ENCODE data around the gene FAM98B.

Gene FAM98B

GRCh38 chr15:38535491-38536200, 81.7 kb downstream of the FAM98B start (continued):
- TF ChIP-seq ZNF394 (tag by site-specific recombination; IDR thresholded peaks at IDR 0.05; ENCODE audit: borderline replicate concordance), result no peak
- no peak for TF ChIP-seq ZNF768 (tag by site-specific recombination; IDR thresholded peaks at IDR 0.05)
- TF ChIP-seq ZNF239 (tag by site-specific recombination; IDR thresholded peaks at IDR 0.05), result no peak

GRCh38 chr15:38536201-38536676, 82.3 kb downstream of the FAM98B start:
- Histone ChIP-seq H3K9me3 (ENCODE audit: control insufficient read depth, insufficient read depth, low read depth, low read length) (no peaks in the 10 kb centered on the region), H3K4me3 (ENCODE audit: low read depth, low read length) (no peak overlapping the region), H3K36me3 (ENCODE audit: control insufficient read depth in 2 of 2, insufficient read depth in 1 of 2, low read length in 2 of 2) (no peaks in the 10 kb centered on the region), H3K4me1 (ENCODE audit: control insufficient read depth, insufficient read depth, low read length) (peaks cover 8% of the 10 kb centered on the region; the same call in 1 of the 2 replicates), H3K27ac (ENCODE audit: extremely low read depth, low read depth, low read length) (no peak overlapping the region)
- ChIA-PET POLR2A (no interaction called here), CTCF (interaction anchor here (1.2 kb wide), 1 partner anchor 160 kb away, joined by 5 read pairs; no protein-coding TSS in a partner anchor)
- TF ChIP-seq ZNF366 (tag by site-specific recombination; conservative IDR thresholded peaks at IDR 0.05) (no peak), FEZF1 (tag by site-specific recombination; IDR thresholded peaks at IDR 0.05) (peak; percentile 60), ZNF629 (tag by site-specific recombination; IDR thresholded peaks at IDR 0.05) (peak; percentile 72), ZNF580 (tag by site-specific recombination; IDR thresholded peaks at IDR 0.05) (no peak), KLF16 (tag by site-specific recombination; IDR thresholded peaks at IDR 0.05) (no peak), PRDM6 (tag by site-specific recombination; IDR thresholded peaks at IDR 0.05) (peak; percentile 33; the same call in 1 of the 2 replicates), ATF2 (tag by site-specific recombination; IDR thresholded peaks at IDR 0.05; ENCODE audit: low read depth) (peak; percentile 82), ZNF621 (tag by site-specific recombination; IDR thresholded peaks at IDR 0.05) (no peak)
